ENCODE data around the gene DMBX1.

DMBX1 gene

GRCh38 chr1:46491443-46492268 is 2.0 kb downstream of the DMBX1 start:
- no peaks in the 10 kb centered on the region for H3K9me2 ChIP-seq (replicated peaks; ENCODE audit: control insufficient read depth, low read length)
- H3K27me3 ChIP-seq (ENCODE audit: control insufficient read depth, low read length) = peaks cover 77% of the 10 kb centered on the region
- H3K9me3 ChIP-seq (ENCODE audit: control insufficient read depth, insufficient read depth, low read length) = no peaks in the 10 kb centered on the region
- H3K79me2 ChIP-seq (ENCODE audit: control insufficient read depth, low read length) = no peaks in the 10 kb centered on the region
- no peaks in the 10 kb centered on the region for H4K20me1 ChIP-seq (ENCODE audit: control insufficient read depth, insufficient read depth, low read depth, low read length)
- no peak overlapping the region for H3K27ac ChIP-seq (ENCODE audit: low read depth, low read length)
- no peaks in the 10 kb centered on the region for H3K4me1 ChIP-seq (ENCODE audit: control insufficient read depth, low read length)
- H3K36me3 ChIP-seq (ENCODE audit: control insufficient read depth, low read length) = no peaks in the 10 kb centered on the region
- H3F3A ChIP-seq (ENCODE audit: control insufficient read depth, insufficient read depth) = no peaks in the 10 kb centered on the region
- H3K4me2 ChIP-seq (ENCODE audit: low read length) = no peak overlapping the region
- TF ChIP-seq CTCF (IDR thresholded peaks at IDR 0.05; ENCODE audit: low read depth, low read length, poor library complexity, severe bottlenecking) (no peak), EZH2phosphoT487 (IDR thresholded peaks at IDR 0.05; ENCODE audit: borderline replicate concordance, low read length) (no peak)
- no peak overlapping the region for H3K4me3 ChIP-seq (ENCODE audit: low read length)

- TF ChIP-seq EZH2phosphoT487 (IDR thresholded peaks at IDR 0.05; ENCODE audit: borderline replicate concordance, low read length) (no peak; the same call in 1 of the 2 replicates), CTCF (IDR thresholded peaks at IDR 0.05; ENCODE audit: low read depth, low read length, poor library complexity, severe bottlenecking) (no peak)
- Histone ChIP-seq H3K9me3 (ENCODE audit: control insufficient read depth, insufficient read depth, low read length) (no peaks in the 10 kb centered on the region), H3F3A (ENCODE audit: control insufficient read depth, insufficient read depth) (no peaks in the 10 kb centered on the region), H3K27me3 (ENCODE audit: control insufficient read depth, low read length) (peaks cover 75% of the 10 kb centered on the region), H4K20me1 (ENCODE audit: control insufficient read depth, insufficient read depth, low read depth, low read length) (no peaks in the 10 kb centered on the region), H3K4me1 (ENCODE audit: control insufficient read depth, low read length) (no peaks in the 10 kb centered on the region), H3K27ac (ENCODE audit: low read depth, low read length) (no peak overlapping the region), H3K36me3 (ENCODE audit: control insufficient read depth, low read length) (no peaks in the 10 kb centered on the region), H3K9me2 (replicated peaks; ENCODE audit: control insufficient read depth, low read length) (no peaks in the 10 kb centered on the region), H3K4me2 (ENCODE audit: low read length) (no peak overlapping the region), H3K4me3 (ENCODE audit: low read length) (no peak overlapping the region), H3K79me2 (ENCODE audit: control insufficient read depth, low read length) (no peaks in the 10 kb centered on the region)
These were observed 2.7 kb downstream of the DMBX1 start for GRCh38 chr1:46492269-46492853.

DNA sequence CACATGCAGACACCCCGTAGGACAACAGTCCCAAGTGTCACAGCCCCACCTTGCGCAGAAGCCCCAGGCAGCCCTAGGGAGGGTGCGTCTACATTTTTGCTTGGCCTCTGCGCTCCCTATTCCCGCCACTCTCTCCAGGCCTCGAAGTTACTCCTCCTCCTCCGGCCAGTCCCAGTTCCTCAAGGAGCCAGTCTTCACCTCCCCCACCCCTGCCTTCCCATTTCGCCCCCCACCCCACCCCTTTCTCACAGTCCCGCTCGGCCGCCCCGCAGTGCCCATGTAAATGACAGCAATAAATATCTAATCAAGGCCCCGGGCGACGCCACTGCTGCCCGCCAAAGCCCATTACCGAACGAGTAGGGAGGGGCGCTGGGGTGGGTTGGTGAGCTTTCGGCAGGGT is 3.2 kb downstream of the DMBX1 start:
- no peaks in the 10 kb centered on the region for H3K79me2 ChIP-seq (ENCODE audit: control insufficient read depth, low read length)
- no peak overlapping the region for H3K27ac ChIP-seq (ENCODE audit: low read depth, low read length)
- H3K9me3 ChIP-seq (ENCODE audit: control insufficient read depth, insufficient read depth, low read length) = no peaks in the 10 kb centered on the region
- no peaks in the 10 kb centered on the region for H3K9me2 ChIP-seq (replicated peaks; ENCODE audit: control insufficient read depth, low read length)
- no peak overlapping the region for H3K4me3 ChIP-seq (ENCODE audit: low read length)
- H3K36me3 ChIP-seq (ENCODE audit: control insufficient read depth, low read length) = no peaks in the 10 kb centered on the region
- no peak overlapping the region for H3K4me2 ChIP-seq (ENCODE audit: low read length)
- peaks cover 70% of the 10 kb centered on the region for H3K27me3 ChIP-seq (ENCODE audit: control insufficient read depth, low read length)
- no peaks in the 10 kb centered on the region for H3F3A ChIP-seq (ENCODE audit: control insufficient read depth, insufficient read depth)
- H3K4me1 ChIP-seq (ENCODE audit: control insufficient read depth, low read length) = no peaks in the 10 kb centered on the region
- no peaks in the 10 kb centered on the region for H4K20me1 ChIP-seq (ENCODE audit: control insufficient read depth, insufficient read depth, low read depth, low read length)
- TF ChIP-seq CTCF (IDR thresholded peaks at IDR 0.05; ENCODE audit: low read depth, low read length, poor library complexity, severe bottlenecking) (no peak), EZH2phosphoT487 (IDR thresholded peaks at IDR 0.05; ENCODE audit: borderline replicate concordance, low read length) (no peak; the same call in 1 of the 2 replicates)
